K562 (cell line): ENCODE measurements around the gene CSDE1. TPM values are rescaled to one million over a fixed set of nuclear protein-coding genes. Genes with fewer than 3 reads are reported as not detected.

ENCODE experiments used
- ATAC-seq: fragments of 200-7000 bp; cut with Tn5 transposase; 3 replicates; pipeline ENCODE4 v1.9.1; 2020; ENCODE audit warnings: moderate library complexity
- BruUV-seq: library from RNA; stranded (reverse); fragments of 400-500 nt; replicated peaks from 2 replicates; lab custom pipeline; 2021; lab: Mats Ljungman, UMichigan
- CTCF ChIA-PET: fragments of 300-600 bp; formaldehyde crosslinking; extraction: SDS; loops from one replicate; lab custom pipeline; 2021; ENCODE audit warnings: low intra/inter-chr PET ratio; lab: Yijun Ruan, JAX
- POLR2A ChIA-PET: fragments of 300-600, 350-650 bp; sonication (Branson Sonifier 250); formaldehyde crosslinking; extraction: SDS; loops from one replicate; lab custom pipeline; 2021; ENCODE audit warnings: antibody characterized with exemption, inconsistent platforms; lab: Yijun Ruan, JAX
- DNase-seq, 4 experiments: peaks; one replicate each; pipeline versions ENCODE4 v3.0.0 to v3.0.0-alpha.2; 2011 to 2018; ENCODE audit warnings: low spot score in 3 of 4, mixed read lengths in 3 of 4; ENCODE audit errors: extremely low read depth in 1 of 4
- FAIRE-seq: peaks from 2 replicates; lab custom pipeline; 2011; peaks lifted over from hg19 to GRCh38; lab: Jason Lieb, UNC
- H2AFZ ChIP-seq: 2 replicates; pipeline ENCODE4 v1.6.0; 2011; ENCODE audit warnings: low read depth, low read length, control low read depth, inconsistent platforms
- H3K27ac ChIP-seq: fragments of 200-600 bp; 3 replicates; pipeline ENCODE4 v1.8.0; 2011; ENCODE audit warnings: low read depth, mild to moderate bottlenecking, control low read depth, inconsistent platforms, low read length, moderate library complexity, mixed read lengths; ENCODE audit errors: extremely low read depth
- H3K27me3 ChIP-seq, 2 experiments: fragments of 300-600 bp in 1 of 2; 2 replicates in 1 of 2; 3 replicates in 1 of 2; pipeline versions ENCODE4 v1.6.0 to v1.8.0; 2011; ENCODE audit warnings: inconsistent platforms in 2 of 2, low read length in 2 of 2, mild to moderate bottlenecking in 1 of 2, mixed read lengths in 1 of 2, moderate library complexity in 1 of 2; ENCODE audit not compliant: control insufficient read depth in 2 of 2, insufficient read depth in 2 of 2
- H3K36me3 ChIP-seq: fragments of 300-600 bp; 3 replicates; pipeline ENCODE4 v1.8.0; 2011; ENCODE audit warnings: mild to moderate bottlenecking, low read length, inconsistent platforms; ENCODE audit not compliant: control insufficient read depth, insufficient read depth
- H3K4me1 ChIP-seq, 2 experiments: fragments of 200-600 bp in 1 of 2; replicated peaks in 1 of 2; 2 replicates in 1 of 2; 3 replicates in 1 of 2; pipeline versions ENCODE4 v1.5.1 to v1.8.0; 2011; ENCODE audit warnings: inconsistent platforms in 2 of 2, low read length in 2 of 2, mild to moderate bottlenecking in 1 of 2, mixed read lengths in 1 of 2, moderate library complexity in 1 of 2; ENCODE audit not compliant: control insufficient read depth in 2 of 2, insufficient read depth in 2 of 2
- H3K4me2 ChIP-seq: 2 replicates; pipeline ENCODE4 v1.6.1; 2011; ENCODE audit warnings: low read length, control low read depth, inconsistent platforms, mixed read lengths; ENCODE audit not compliant: insufficient read depth
- H3K4me3 ChIP-seq: fragments of 200-600 bp; sonication (generic), shearing (Covaris generic); 2 replicates; pipeline ENCODE4 v1.5.1; 2016; ENCODE audit warnings: control low read depth, inconsistent platforms
- H3K79me2 ChIP-seq: fragments of 200-600 bp; 3 replicates; pipeline ENCODE4 v1.8.0; 2011; ENCODE audit warnings: low read length, inconsistent platforms; ENCODE audit not compliant: control insufficient read depth, insufficient read depth
- H3K9ac ChIP-seq, 2 experiments: 2 replicates each; pipeline versions ENCODE4 v1.6.0 to v1.6.1; 2011; ENCODE audit warnings: low read depth in 2 of 2, low read length in 2 of 2, control low read depth in 1 of 2, inconsistent platforms in 1 of 2, mild to moderate bottlenecking in 1 of 2, mixed read lengths in 1 of 2; ENCODE audit not compliant: insufficient read depth in 1 of 2
- H3K9me1 ChIP-seq: one replicate; pipeline ENCODE4 v1.6.0; 2011; ENCODE audit warnings: inconsistent platforms, mild to moderate bottlenecking, low read length, moderate library complexity; ENCODE audit not compliant: control insufficient read depth, insufficient read depth
- H3K9me3 ChIP-seq: replicated peaks from 2 replicates; pipeline ENCODE4 v1.5.1; 2011; ENCODE audit warnings: low read depth, low read length, inconsistent platforms; ENCODE audit not compliant: control insufficient read depth, insufficient read depth
- H4K20me1 ChIP-seq: replicated peaks from 2 replicates; pipeline ENCODE4 v1.6.1; 2011; ENCODE audit warnings: low read length, inconsistent platforms, mixed read lengths; ENCODE audit not compliant: control insufficient read depth, insufficient read depth
- CEBPG ChIP-seq, 3 experiments: fragments of 200-800 bp in 1 of 3; sonication (Bioruptor generic) in 1 of 3; sonication (generic) in 1 of 3; formaldehyde crosslinking in 1 of 3; IDR thresholded peaks in 2 of 3; conservative IDR thresholded peaks in 1 of 3; 2 replicates each; pipeline versions ENCODE4 v1.6.1 to v1.8.0; 2016 to 2022; ENCODE audit warnings: missing compliant biosample characterization in 2 of 3, missing genetic modification characterization in 2 of 3, mild to moderate bottlenecking in 1 of 3, missing genetic modification reagents in 1 of 3
- CHAMP1 ChIP-seq: fragments of 450-650 bp; IDR thresholded peaks from 2 replicates; pipeline ENCODE4 v1.6.1; 2016; ENCODE audit warnings: mild to moderate bottlenecking
- CREM ChIP-seq: IDR thresholded peaks from 2 replicates; pipeline ENCODE4 v1.6.1; 2014; ENCODE audit warnings: antibody characterized with exemption, low read depth
- EWSR1 ChIP-seq: fragments of 450-650 bp; IDR thresholded peaks from 2 replicates; pipeline ENCODE4 v1.6.1; 2018; ENCODE audit warnings: borderline replicate concordance, mild to moderate bottlenecking, low read depth, moderate library complexity; ENCODE audit not compliant: partially characterized antibody
- NELFE ChIP-seq: IDR thresholded peaks from 2 replicates; pipeline ENCODE4 v1.6.1; 2011; ENCODE audit warnings: mild to moderate bottlenecking; ENCODE audit not compliant: insufficient read depth, insufficient read length
- NEUROD1 ChIP-seq: fragments of 150-350 bp; IDR thresholded peaks from 2 replicates; pipeline ENCODE4 v1.6.1; 2014; ENCODE audit warnings: borderline replicate concordance, low read length, low read depth; ENCODE audit not compliant: partially characterized antibody
- NR2C1 ChIP-seq, 2 experiments: fragments of 450-650 bp; IDR thresholded peaks; 2 replicates each; pipeline ENCODE4 v1.6.1; 2017; ENCODE audit warnings: mild to moderate bottlenecking in 2 of 2, antibody characterized with exemption in 1 of 2, inconsistent platforms in 1 of 2, missing compliant biosample characterization in 1 of 2, missing genetic modification characterization in 1 of 2
- PHF20 ChIP-seq: fragments of 450-650 bp; IDR thresholded peaks from 2 replicates; pipeline ENCODE4 v1.6.1; 2018; ENCODE audit not compliant: partially characterized antibody
- PHF21A ChIP-seq: fragments of 450-650 bp; IDR thresholded peaks from 2 replicates; pipeline ENCODE4 v1.6.1; 2017; ENCODE audit warnings: low read depth, borderline replicate concordance
- RAD51 ChIP-seq: fragments of 450-650 bp; IDR thresholded peaks from 2 replicates; pipeline ENCODE4 v1.7.1; 2016; ENCODE audit warnings: low read depth, mild to moderate bottlenecking, borderline replicate concordance
- RFX7 ChIP-seq: fragments of 250-450 bp; sonication (Bioruptor Pico); IDR thresholded peaks from 2 replicates; pipeline ENCODE4 v1.5.1; 2021; ENCODE audit warnings: mild to moderate bottlenecking
- ZBTB8A ChIP-seq: fragments of 450-650 bp; IDR thresholded peaks from 2 replicates; pipeline ENCODE4 v1.6.1; 2018; ENCODE audit warnings: mild to moderate bottlenecking, moderate library complexity; ENCODE audit not compliant: partially characterized antibody
- ZNF224 ChIP-seq: sonication (generic); formaldehyde crosslinking; IDR thresholded peaks from 2 replicates; pipeline ENCODE4 v1.8.0; 2022; ENCODE audit warnings: mild to moderate bottlenecking, missing genetic modification reagents
- WGBS: fragments of 100-300 bp; shearing (Covaris generic); methylation state at CpG from one replicate; pipeline ENCODE4 v1.1.6; 2016; ENCODE audit warnings: low coverage, mixed read lengths; ENCODE audit not compliant: insufficient coverage; ENCODE audit errors: missing lambda C conversion rate; 5-methylcytosine and 5-hydroxymethylcytosine counted together
- in situ Hi-C: fragments of 300-500 bp; cut with MboI; formaldehyde crosslinking; loops from 4 replicates; pipeline ENCODE4 v1.15.0; 2018; ENCODE audit warnings: inconsistent platforms, mixed read lengths
- intact Hi-C: fragments of 100-400 bp; cut with micrococcal nuclease; formaldehyde crosslinking; loops from 2 replicates; pipeline ENCODE4 v1.14.2; 2022
- polyA plus RNA-seq, 8 experiments: library from polyadenylated mRNA; depleted of rRNA in 4 of 8; stranded (reverse) in 5 of 8; unstranded in 3 of 8; fragments of >200 nt; fragmentation: Nextera tagmentation in 2 of 8; fragmentation: Illumina TruSeq in 1 of 8; extraction: Ambion mirVana in 2 of 8; extraction: Trizol in 1 of 8; gene quantifications; 2 replicates each; pipeline versions ENCODE4 v1.2.1 to v1.2.3, GENCODE V29; 2011 to 2014; ENCODE audit warnings: inconsistent platforms in 1 of 8, missing spikeins in 1 of 8
- total RNA-seq, 7 experiments: library from RNA; depleted of rRNA in 6 of 7; stranded (reverse); fragments of >200 nt in 6 of 7; fragmentation: Illumina TruSeq in 2 of 7; extraction: Trizol in 2 of 7; gene quantifications; 2 replicates each; pipeline versions ENCODE4 v1.2.1 to v1.2.3, GENCODE V29; 2011 to 2021; ENCODE audit warnings: low replicate concordance in 1 of 7
- TF ChIP-seq, protein P1 (sequence below): fragments of 450-650 bp; IDR thresholded peaks from 2 replicates; pipeline ENCODE4 v1.6.1; 2017; ENCODE audit warnings: antibody characterized with exemption, mild to moderate bottlenecking

CSDE1 gene
- total and polyA plus RNA-seq, 9 of the 15 experiments (the other 6 are each of a cell fraction or from before 2014, with no cell fraction given): 174 to 538 (median 403) TPM

DNA sequence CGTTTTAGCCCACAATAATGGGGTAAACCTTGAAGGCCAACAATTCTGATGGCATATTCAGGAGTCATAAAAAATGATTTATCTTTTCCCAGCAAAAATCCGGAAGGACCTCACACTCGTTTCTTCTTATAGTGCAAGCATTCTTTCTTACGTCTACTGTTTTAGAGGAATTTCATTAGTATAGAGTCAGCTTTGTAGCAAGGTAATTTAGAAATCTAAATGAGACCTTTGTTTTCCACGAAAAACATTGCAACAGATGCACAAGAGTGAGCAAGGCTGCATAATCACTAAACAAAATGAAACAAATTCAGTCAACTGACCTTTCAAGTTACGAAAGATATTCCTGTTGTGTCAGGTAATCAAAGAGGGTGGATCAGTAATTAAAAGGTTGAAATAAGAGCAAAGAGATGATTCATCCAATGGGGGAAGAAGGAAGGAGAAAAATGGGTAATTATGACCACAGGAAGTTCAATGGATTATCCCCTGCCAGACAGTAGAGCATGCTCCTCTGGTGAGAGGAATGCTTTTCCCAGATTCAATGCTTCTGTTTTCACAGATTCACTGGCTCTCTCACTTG, 560 bp upstream of the CSDE1 start:
- whole genome bisulfite sequencing: 40% methylated on average over 6 of the region's 6 CpGs
- Histone ChIP-seq H3K27me3 (no peaks in the 10 kb centered on the region), H3K4me1 (peaks cover 3 to 19% of the 10 kb centered on the region in 2 experiments; a peak in 3 of 5 replicates), H3K9me3 (peaks cover 6% of the 10 kb centered on the region), H3K4me2 (peak overlapping the region; percentile 100), H3K9me1 (no peaks in the 10 kb centered on the region), H3K27ac (peak overlapping the region; percentile 100), H3K4me3 (peak overlapping the region; percentile 93), H4K20me1 (peaks cover 36% of the 10 kb centered on the region), H3K36me3 (peaks cover 34% of the 10 kb centered on the region), H3K79me2 (peaks cover 45% of the 10 kb centered on the region), H3K9ac (peak overlapping the region; percentile 98 to 100; a peak in 3 of 4 replicates), H2AFZ (peak overlapping the region; percentile 99)
- in situ Hi-C loops (no loop called here), intact Hi-C loops (loop anchor here (1.0 to 10.0 kb wide), 3 partner anchors 22 to 414 kb away; partner anchors contain the start of genes BCAS2 and SIKE1)
- BruUV-seq: no TSS peak
- DNase-seq: peak in 1 of 4 experiments; percentile 16
- FAIRE-seq: no peak
- no peak for ATAC-seq
- ChIA-PET CTCF (interaction anchor here (0.7 to 1.2 kb wide), 2 partner anchors 411 to 618 kb away, joined by 3 to 4 read pairs; no protein-coding TSS in a partner anchor), POLR2A (interaction anchor here (0.6 to 2.6 kb wide), 7 partner anchors 11 to 298 kb away, joined by 3 to 16 read pairs (median 4); partner anchors contain the start of gene SIKE1)
- TF ChIP-seq CEBPG (CRISPR knock-in tag; IDR thresholded peaks at IDR 0.05) (no peak), CEBPG (tag; conservative IDR thresholded peaks at IDR 0.05 in 1 of 2, IDR thresholded peaks at IDR 0.05 in 1 of 2) (0 out of 4 replicates have a peak, but pooled peaks of 1 of the 2 experiments have one; percentile 43), NR2C1 (IDR thresholded peaks at IDR 0.05) (no peak), NR2C1 (tag; IDR thresholded peaks at IDR 0.05) (peak; percentile 1; the same call in 1 of the 2 replicates), NELFE (no peak), RFX7 (CRISPR knock-in tag) (0 out of 2 replicates have a peak, but pooled peaks have one; percentile 52), CREM (no peak), CHAMP1 (peak; percentile 4; the same call in 1 of the 2 replicates), PHF21A (no peak), ZNF224 (no peak), PHF20 (peak; percentile 47), RAD51 (no peak), ZBTB8A (no peak), NEUROD1 (no peak), EWSR1 (peak; percentile 60)
- TF ChIP-seq, protein P1, sequence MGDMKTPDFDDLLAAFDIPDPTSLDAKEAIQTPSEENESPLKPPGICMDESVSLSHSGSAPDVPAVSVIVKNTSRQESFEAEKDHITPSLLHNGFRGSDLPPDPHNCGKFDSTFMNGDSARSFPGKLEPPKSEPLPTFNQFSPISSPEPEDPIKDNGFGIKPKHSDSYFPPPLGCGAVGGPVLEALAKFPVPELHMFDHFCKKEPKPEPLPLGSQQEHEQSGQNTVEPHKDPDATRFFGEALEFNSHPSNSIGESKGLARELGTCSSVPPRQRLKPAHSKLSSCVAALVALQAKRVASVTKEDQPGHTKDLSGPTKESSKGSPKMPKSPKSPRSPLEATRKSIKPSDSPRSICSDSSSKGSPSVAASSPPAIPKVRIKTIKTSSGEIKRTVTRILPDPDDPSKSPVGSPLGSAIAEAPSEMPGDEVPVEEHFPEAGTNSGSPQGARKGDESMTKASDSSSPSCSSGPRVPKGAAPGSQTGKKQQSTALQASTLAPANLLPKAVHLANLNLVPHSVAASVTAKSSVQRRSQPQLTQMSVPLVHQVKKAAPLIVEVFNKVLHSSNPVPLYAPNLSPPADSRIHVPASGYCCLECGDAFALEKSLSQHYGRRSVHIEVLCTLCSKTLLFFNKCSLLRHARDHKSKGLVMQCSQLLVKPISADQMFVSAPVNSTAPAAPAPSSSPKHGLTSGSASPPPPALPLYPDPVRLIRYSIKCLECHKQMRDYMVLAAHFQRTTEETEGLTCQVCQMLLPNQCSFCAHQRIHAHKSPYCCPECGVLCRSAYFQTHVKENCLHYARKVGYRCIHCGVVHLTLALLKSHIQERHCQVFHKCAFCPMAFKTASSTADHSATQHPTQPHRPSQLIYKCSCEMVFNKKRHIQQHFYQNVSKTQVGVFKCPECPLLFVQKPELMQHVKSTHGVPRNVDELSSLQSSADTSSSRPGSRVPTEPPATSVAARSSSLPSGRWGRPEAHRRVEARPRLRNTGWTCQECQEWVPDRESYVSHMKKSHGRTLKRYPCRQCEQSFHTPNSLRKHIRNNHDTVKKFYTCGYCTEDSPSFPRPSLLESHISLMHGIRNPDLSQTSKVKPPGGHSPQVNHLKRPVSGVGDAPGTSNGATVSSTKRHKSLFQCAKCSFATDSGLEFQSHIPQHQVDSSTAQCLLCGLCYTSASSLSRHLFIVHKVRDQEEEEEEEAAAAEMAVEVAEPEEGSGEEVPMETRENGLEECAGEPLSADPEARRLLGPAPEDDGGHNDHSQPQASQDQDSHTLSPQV: peak; percentile 44; the same call in 1 of the 2 replicates
